HG03135 (cell line): ENCODE results near the gene SERGEF.

Experiments
- ATAC-seq: cut with Tn5 transposase; IDR thresholded peaks from one replicate; pipeline ENCODE4 v1.9.1; 2021; ENCODE audit warnings: mild to moderate bottlenecking, moderate library complexity; ENCODE audit not compliant: unreplicated experiment

SERGEF gene

DNA sequence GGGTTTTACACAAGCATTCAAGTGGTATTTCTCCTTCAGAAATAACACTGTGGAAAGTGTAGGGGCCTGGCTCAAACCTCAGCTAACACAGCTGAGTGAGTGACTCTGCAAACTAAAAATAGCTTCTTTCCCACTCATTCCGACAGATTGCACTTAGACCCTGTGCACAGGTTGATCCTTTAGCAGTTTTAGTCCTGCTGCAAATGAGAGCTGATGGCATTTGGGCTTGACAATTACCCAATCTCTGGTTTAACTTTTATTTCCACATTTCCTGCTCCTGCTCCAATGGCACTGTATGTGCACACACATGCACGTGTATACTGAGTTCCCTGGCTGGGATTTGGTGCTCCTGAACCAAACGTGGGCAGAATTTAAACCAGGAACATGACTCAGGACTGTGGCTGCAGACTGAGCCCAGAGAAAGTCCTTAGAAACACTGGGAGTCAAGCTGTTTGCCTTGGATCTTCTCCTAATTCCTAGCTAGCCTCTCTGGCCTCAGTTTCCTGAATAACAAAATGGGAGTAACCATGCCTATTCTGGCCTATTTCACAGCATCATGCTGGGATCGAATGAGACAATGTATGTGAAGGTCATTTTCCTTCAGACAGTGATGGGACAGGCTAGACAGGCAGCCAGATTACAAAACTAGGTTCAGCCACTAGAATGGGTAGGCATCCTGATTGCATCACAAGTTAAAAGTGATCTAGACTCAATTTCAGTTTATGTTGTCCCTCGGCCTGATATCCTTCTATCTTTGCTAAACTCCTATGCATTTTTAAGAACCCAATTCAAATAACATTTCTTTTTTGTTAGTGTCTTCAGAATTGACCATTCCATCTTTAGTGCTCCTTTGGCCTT, 58.2 kb downstream of the SERGEF start:
- ATAC-seq = no peak

DNA sequence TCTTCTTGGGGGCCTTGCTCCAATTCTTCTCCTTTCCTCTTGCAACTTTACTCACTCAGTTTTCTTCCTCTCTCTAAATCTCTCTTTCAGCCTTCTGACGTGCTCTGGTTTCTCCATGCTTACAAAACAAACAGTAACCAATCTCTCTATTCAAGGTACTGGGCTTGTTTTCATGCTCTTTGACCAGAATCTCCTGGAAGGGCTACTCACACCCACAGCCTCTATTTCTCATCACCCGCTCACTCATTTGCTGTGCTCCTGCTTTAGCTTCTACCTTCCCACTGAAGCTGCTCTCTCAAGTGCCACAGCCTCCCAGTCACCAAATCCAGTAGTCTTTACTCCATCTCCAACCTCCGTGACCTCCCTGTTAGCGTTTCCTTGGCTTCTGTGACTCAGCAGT, 60.4 kb downstream of the SERGEF start:
- ATAC-seq = no peak

DNA sequence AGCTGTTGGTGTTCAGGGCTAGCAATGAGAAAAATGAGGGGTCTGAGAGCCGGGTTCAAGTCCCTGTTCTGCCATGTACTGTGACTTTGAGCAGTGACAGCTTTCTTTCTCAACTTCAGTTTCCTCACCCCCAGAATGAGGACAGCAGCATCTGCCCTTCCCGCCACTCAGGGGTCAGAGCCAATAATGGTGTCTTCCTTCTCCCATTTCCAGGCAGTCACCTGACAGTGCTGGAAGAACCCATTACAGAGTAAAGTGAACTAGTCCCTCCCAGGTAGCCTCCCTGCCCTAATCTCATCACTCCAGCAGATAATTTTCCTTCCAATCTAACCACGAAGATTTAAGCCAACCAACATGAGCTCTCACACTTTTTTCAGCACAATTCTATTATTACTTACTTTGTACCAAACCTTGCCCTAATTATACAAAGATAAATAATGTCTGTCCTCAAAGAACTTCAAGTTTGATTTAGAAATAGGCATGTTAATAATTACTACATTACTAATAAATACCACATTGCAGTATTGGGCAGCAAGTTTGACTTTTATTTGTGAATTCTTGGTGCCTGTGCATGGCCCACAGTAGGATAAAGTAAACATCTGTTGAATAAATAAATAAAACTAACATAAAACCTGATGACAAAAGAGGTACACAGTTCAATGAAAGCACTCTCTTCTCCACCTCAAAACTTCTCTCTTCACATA, 61.0 kb downstream of the SERGEF start:
- no peak for ATAC-seq

DNA sequence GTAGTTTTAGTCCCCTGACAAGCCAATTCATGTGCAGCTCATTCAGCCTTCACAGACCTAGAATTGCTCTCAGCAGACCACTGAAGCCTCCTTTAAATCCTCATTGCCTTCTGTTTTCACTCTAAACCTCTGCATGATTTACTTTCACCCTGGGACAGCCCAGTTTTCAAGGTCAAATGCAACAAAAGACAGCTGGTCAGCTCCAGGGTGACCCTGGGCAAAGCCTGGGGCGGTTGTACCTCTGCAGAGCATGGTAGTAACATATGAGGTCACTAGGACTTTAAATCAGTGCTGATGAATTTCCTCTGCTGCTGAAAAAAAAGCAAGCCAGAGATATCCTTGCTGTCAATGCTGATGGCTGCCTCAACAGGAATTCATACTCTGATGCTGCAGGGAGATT, 62.2 kb downstream of the SERGEF start:
- ATAC-seq = no peak

DNA sequence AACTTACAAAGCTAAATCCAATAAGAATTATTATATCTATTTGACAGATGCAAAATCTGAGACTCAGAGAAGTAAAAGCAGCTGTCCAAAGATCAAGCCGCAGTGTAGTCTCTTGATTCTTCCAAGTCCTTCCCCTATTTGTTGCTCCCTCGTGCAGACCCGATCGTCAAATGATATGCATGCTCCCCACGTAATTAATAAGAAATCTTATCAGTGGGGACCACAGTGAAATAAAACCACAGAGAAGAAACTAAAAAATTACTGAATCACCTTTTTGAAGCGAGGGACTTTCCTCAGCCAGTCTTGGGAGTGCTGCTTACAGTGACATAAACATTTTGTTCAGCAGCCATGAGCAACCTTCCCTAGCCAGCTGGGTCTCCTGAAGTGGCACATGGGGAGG, 64.6 kb downstream of the SERGEF start:
- ATAC-seq = no peak

DNA sequence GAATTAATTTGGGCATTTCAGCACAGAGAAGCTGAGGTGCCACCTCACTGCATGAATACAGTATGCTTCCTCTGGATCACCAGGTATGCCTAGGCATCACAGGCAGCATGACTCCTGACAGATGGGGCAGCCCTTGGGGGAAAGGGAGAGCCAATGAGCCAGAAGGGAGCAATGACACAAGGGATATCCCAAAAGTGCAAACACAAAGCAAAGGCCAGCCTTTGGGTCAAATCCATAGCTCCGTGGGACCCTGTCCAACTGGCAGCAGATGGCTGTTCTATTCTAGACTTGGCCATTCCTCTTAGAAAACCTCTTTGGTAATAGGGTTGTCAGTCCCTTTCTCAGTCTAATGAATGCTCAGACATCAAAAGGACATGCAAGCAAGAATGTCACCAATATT, 73.3 kb downstream of the SERGEF start:
- no peak for ATAC-seq

DNA sequence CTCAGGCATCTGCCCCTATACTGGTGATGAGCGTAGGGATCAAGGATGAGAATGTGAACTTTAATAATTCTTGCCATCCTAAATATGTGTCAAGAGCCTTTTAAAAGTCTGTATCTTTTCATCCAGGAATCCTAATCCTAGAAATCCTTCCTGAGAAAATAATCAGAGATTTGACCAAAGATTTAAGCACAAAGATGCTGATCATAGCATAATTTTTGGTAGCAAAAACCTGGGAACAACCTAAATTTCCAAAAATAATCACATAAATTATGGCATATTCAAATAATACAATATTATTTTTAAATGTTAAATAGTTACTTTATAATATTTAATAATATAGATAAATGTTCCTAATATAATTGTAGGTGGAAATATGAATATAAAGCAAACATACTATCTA, 76.1 kb downstream of the SERGEF start:
- ATAC-seq = no peak

DNA sequence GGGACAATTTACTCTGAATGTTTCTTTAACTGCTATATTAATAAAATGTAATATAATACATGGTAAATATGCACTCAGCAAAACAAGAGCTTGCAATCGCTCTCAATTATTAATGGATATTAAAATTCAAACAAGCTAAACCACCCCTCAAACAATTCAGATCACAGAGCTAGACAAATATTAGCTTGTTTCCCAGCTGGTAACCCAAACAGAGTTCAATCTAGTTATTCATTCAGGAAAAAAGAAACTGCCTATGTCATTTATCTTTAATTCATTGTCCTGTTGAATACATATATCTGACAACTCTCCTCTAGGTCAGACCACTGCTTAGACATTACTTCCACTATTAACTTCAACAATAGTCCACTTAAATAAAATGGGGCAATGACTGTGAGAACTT, 78.7 kb downstream of the SERGEF start:
- no peak for ATAC-seq

DNA sequence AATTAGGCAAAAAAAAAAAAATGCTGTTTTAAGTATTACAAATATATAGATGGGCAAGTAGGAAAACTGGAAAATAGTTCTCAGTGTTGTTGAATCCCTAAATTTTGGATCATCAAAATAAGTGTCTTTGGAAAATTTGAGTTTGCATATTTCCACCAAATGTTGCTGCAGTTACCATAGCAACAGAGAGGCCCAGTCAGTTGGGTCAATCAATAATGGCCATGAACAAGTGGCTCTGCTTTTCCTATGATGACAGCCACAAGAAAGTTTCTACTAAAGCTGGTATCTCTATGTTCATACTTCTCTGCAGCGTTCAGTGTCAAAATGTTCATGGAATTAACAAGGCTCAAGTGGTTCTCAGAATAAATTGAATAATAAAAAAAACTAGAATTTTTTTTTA, 79.1 kb downstream of the SERGEF start:
- ATAC-seq = no peak

DNA sequence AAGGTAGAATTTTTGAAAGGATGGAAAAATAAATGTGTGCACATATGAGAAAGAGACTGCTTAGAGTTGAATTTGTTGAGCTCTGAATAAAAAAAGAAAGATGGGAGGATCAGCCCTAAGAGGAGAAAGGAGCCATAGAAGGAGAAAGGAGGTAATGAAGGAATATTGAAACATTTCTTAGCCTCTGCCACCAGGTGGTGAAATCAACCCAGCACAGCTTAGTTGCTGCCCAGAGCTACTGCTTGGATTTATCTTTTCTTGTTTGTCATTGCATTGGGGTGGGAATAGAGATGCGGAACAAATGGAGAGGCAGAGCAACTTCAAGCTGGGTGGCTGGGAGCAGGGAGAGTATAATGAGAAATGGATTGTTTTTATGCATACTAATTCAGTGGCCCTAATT, 80.4 kb downstream of the SERGEF start:
- no peak for ATAC-seq

DNA sequence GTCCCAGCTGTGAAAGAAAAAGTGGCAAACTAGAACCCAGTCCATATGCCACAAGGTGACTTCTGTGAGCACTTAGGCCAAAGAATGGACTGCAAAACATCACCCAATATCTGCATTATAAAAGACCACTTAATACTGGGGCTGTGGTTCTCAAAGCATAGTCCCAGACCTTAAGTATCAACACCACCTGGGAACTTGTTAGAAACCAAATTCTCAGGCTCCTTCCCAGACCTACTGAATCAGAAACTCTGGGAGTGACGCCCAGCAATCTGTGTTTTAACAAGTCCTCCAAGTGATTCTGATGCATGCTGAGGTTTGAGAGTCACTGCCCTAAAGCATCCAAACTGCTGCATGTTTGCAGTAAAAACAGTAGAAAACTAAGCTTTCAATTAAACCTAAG, 81.3 kb downstream of the SERGEF start:
- ATAC-seq = no peak

DNA sequence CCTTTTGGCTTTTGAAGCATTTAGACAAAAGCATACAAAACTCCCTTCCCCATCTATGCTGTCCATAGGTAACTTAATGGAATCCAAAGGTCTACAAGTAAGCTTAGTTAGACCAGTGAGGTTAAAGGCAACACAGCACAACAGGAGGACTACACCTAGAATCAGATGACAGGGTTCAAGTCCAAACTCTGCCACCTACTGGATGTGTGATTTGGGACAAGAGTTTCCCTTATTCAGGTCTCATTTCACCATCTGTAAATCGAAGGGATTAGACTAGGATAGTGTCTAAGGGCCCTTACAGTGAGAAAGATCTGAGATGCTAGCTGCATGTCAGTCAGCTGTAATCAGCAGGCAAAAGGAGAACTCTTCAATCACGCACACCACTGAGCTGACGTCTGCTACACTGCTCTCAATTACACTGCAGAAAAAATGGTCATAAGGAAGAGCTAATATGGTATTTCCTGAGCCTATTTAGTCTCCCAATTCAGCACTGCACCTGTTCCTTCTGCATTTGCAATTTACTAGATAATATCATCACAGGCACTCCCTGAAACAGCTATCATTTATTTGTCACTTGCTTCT, 82.2 kb downstream of the SERGEF start:
- no peak for ATAC-seq

DNA sequence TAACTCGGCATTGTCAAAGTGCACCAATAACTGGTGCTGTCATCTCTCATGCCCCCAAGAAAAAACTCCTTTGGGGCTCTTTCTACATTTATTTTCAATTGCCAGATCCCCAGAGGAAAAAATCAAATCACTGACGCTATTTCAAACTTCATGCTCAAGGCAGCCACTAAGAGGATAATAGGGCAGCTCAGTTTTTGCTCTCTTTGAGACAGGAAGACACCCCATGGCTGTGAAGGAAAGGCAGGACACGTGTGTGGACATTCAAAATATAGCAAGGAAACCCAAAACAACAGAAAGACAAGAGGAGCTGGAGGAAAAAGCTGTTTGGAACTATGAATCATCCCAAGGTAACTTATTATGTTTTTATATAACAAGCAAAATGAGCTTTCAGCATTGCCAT, 83.7 kb downstream of the SERGEF start:
- ATAC-seq = no peak

DNA sequence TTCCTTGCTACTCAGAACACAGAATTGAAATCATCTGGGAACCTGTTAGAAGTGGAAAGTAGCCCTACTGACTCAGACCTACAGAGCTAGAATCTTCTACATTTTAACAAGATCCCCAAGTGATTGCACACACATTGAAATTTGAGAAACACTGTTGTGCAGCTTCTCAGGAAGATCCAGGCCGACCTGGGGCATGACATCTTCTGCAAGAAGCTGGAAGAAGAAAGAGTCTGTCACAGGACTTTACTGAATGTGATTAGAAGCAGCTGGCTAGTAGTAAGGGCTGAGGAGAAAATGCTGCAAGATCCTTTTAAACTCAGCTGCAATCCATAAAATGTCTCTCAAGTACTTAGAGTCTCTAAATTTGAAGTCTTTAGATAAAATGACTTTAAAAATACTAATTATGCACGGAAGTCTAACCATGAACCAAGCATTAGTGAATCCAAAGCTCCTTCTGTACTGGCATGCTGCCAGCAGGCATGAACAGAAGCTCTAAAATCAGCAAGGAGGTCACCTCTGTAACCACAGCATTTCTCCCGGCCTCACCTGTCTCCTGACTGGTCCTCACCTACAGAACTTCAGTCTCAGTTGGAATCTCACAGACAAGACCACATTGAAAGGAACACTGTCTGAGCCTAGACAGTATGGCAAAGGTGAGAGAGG, 85.0 kb downstream of the SERGEF start:
- ATAC-seq = no peak

DNA sequence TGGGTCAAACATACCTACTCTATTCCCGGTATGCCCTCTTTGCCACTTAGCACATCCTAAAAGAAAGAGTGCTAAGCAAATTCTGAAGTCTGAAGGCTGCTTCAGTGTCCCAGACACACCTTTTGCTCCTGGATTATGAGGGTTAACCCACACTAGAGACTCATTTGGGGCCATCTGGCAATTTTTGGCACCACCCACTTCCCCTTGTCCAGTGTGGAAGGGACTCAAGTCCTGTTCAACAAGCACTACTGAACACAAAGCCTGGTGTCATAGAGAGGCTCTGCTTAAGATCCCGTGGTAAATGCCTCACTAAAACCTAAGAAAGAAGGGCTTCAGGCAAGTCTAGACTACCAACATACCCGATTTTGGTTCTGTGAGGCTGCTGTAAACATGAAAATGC, 85.8 kb downstream of the SERGEF start:
- ATAC-seq = no peak

DNA sequence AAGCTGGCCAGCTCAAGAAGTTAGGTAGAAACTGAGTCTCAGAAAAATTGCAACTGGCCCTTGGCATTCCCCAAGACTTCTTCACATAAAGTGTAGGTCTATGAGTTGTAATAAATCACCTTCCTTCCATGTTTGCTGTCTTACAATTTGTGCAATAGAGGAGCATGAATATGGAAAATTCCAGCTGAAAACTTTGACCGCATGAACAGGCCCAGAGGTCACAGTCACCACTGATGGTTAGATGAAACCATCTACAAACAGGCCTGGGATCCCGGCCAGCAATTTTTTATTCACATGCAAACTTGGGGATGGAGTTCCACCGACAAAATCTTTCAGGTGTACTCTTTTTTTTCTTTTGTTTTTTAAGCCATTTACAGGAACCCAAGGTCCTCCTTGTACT, 88.1 kb downstream of the SERGEF start:
- no peak for ATAC-seq

DNA sequence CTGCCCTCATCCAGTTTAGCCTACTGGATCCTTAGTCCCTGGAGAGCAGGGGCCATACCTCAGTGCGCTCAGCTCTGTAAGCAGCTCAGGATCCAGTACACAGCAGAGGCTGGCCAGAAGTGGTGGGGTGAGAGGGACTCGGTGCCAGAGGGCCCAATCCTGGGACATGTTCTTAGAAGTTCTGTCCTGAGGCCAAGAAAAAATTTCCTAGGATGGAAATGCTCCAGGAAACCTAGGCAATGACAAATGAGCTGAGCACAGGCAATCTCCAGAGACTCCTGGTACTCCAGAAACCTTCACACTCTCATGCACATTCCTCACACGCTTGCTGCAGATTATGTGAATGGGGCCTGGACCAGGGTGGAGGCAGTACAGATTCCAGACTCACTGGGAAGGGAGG, 89.6 kb downstream of the SERGEF start:
- no peak for ATAC-seq

DNA sequence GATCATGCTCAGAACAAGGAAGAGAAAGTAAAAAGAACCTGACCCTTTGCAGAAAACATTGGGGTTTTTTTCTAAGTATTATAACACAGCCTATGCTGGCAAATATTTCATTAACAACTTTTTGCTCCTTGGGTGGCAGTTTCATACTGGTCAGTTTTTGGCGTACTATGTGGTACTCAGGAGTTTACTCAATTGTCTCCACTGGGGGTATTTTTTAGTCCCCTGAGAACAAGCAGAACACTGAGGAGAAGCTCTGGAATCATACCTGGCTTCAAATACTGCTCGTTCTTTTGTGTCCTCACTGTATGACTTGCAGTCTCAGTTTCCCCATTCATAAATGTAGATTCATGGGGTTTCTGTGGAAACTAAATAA, 90.4 kb downstream of the SERGEF start:
- no peak for ATAC-seq

DNA sequence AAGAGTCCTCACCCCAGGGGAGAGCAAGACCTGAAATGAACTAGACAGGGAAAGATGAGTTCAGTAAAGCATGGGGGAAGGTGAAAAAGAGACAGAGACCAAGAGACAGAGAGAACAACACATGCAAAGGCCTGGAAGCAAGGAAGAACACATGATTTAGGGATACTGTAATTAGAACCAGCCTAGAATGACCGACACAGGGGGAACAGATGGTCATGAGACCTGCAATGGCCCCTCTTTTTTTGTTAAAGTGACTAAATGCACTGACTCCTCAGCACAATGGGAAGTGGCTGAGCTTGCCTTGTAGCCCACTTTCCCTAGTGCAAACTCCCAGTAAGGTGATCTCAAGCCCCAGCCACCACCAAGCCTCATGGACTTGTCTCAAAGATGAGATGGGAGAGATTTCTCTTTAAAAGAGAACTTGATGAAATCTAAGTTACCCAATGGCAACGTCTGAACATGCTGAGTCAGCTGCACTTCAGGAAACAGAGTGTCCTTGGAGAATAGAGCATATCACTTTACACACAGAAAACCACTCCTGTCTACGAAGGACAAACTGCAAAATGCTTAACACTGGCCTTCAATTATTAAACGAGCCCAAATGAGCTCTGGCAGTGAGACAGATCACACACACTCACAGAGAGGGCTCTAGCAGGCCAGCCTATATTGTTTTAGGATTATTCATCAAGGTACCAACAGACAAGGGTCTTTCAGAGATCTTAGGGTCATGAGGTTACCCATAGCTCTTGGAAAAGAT, 91.0 kb downstream of the SERGEF start:
- ATAC-seq = no peak

DNA sequence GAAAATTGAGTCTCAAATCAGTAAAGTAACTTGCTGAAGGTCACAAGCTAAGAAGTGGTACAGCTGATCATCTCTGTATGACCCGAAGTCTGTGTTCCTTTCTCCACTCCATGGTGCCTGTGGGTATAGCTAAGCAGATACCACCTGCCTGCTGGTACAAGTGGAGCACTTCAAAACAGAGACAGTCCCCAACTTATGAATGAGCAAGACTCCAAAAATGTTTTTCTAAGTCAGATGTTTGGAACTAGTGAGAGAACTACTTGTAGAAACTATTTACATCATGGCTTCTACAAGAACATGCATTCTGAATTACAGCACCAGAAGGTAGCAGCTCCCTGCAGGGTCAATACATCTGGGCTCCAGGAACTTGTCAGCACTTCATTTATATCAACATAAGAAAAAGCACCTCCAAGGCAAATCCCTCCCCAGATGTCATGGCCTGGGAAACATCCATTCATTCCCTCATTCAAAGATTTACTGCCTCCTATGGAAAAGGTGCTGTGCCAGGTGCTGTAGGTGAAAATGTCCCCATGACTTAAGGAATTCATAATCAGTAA, 94.7 kb downstream of the SERGEF start:
- ATAC-seq = no peak

DNA sequence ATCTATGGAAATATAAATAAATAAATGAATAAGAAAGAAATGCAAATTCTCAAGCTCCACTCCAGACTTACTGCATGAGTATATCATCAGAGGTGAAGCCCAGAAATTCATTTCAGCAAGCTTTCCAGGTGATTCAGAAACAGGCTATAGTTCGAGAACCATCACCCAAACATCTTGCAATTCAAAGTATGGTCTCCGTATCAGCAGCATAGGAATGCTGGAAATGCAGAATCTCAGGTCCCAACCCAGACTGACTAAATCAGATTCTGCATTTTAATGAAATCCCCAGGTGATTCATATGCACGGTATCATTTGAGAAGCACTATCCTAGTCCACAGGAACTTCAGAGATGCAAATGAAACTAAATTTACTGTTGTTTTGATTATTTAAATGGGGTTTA, 95.3 kb downstream of the SERGEF start:
- ATAC-seq = no peak
